Hepatic stellate cell (primary cell): ENCODE results near the gene PPP6C.
A peak's percentile ranks its signal among the peaks of the same experiment; 100 is the strongest.
"Not testable (repeated sequence)": the region's sequence is repeated elsewhere in the genome, so short reads cannot be mapped to it uniquely, and the experiment has no call there.

Experiments
- DNase-seq: peaks from one replicate; pipeline ENCODE4 v3.0.0; 2011; ENCODE audit warnings: low spot score

PPP6C gene

DNA sequence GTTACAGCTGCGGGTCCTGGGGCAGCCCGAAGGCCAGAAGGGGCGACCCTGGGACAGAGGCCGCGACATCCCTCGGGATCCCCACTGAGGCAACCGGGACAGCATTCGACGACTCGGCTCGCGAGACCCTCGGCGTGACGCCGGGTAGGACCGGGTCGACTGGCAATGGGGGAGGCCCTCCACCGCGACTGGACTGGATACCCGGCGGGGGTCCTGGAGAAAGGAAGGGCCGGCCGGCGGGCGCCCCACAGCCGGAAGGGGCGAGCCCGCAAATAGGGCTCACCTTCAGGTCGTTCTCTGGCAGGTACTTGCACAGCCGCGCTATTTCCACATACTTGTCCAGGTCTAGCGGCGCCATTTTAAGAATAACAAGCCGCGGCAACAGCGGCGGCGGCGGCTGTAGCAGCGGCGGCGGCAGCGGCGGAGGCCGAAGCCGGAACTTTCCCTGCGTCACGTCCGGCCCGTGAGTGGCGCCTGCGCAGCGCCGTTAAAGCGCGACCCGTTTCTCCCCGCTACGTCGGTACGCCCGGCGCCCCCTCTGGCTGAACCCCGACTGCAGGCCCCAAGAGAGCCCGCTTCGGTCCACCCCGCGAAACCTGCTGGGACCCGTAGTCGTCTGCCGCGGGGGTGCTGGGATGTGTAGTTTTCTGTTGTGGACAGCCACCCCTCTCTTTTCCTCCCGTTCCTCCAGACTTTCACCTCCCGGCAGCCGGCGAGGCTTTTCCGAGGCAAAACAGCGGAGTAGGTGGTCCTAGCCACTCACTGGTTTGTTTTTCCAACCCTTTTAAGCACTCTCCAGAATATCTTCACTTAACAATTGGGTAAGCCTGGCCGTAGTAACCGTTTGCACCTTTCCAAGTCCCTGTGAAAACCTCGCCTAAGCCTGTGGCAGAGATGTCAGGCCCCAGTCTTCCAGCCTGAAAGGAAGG is at the start of gene PPP6C:
PPP6C (minus strand) TSS at position 443 of the 929 bp plus-strand sequence; CDS start at position 358, 85 bp downstream.
- peak; percentile 98 for DNase-seq

DNA sequence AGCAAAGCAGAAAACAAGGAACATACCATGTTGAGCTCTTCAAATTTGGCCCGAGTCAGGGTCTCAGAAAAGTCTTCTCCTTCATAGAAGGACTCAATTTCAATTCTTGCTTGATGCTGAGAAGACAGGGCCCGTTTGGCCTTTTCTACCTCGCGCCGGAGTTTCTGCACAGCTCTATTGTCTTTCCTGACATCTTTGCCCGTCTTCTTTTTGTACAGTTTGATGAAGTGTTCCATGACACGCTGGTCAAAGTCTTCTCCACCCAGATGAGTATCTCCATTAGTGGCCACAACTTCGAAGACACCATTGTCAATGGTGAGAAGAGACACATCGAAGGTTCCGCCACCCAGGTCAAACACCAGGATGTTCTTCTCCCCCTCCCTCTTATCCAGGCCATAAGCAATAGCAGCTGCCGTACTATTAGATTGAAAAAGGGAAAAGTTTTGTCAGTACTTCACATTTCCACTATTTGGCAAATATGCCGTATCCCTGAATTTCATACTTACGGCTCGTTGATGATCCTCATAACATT is 49.4 kb upstream of the PPP6C start:
- no peak for DNase-seq

DNA sequence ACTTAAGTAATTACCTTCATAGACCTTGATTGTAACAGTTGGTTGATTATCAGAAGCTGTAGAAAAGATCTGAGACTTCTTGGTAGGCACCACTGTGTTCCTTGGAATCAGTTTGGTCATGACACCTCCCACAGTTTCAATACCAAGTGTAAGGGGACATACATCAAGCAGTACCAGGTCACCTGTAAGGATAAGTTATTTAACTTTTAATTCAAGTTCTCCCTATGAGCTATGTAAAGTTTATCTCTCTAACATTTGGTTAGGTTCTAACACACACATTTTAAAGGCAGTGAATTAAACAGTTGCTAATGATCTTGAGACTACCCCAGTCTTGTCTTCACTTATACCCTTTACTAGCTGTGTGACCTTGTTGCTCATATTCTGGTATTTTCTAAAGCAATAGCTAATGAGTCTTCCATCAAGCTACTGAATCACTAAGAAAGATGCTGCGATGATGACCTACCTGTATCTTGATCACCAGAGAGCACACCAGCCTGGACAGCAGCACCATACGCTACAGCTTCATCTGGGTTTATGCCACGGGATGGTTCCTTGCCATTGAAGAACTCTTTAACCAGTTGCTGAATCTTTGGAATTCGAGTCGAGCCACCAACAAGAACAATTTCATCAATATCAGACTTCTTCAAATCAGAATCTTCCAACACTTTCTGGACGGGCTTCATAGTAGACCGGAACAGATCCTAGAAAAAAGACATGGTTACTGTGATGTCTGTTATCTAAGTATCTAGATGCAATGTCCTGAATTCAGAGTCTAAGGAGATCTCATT is 48.7 kb upstream of the PPP6C start:
- DNase-seq, result no peak

DNA sequence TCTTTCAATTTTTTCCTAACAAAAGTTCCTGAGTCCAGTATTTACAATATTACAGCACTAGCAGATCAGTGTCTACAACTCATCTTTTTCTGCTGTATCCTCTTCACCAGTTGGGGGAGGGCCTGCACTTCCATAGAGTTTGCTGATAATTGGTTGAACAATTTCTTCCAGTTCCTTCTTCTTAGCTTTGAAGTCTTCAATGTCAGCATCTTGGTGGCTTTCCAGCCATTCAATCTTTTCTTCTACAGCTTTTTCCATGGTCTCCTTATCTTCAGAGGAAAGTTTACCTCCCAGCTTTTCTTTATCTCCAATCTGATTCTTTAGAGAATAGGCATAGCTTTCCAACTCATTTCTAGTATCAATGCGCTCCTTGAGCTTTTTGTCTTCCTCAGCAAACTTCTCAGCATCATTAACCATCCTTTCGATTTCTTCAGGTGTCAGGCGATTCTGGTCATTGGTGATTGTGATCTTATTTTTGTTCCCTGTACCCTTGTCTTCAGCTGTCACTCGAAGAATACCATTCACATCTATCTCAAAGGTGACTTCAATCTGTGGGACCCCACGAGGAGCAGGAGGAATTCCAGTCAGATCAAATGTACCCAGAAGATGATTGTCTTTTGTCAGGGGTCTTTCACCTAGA is 47.0 kb upstream of the PPP6C start:
- not testable (repeated sequence) for DNase-seq

DNA sequence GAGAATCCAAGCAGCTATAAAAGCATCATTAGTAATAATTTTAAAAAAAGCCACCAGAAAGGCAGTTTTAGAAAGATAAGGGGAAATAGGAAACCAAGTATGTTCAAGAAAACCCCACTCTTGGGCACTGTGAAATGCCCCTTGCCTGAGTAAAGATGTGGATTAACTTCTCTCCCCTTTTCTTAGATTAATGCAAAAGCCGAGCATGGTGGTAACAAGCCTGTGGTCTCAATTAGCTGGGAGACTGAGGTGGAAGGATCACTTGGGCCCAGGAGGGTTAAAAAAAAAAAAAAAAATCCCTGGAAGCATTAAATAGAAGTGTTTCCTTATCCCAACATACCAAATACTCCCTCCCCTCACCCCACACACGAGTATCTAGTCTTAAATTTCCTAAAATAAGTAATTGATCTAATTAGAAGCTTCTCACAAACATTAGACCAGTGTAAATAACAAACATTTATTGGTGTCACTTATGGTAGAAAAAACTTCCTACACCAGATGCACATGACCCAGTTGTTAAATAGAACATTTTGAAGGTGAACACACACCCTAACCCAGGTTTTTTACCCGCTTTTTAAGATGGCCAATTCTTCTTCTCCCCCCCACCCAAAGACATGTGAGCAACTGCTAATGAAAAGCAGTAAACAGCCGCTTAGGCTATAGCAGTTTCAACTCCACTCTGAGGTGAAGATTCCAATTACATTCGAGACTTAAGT is 46.4 kb upstream of the PPP6C start:
- no peak for DNase-seq

DNA sequence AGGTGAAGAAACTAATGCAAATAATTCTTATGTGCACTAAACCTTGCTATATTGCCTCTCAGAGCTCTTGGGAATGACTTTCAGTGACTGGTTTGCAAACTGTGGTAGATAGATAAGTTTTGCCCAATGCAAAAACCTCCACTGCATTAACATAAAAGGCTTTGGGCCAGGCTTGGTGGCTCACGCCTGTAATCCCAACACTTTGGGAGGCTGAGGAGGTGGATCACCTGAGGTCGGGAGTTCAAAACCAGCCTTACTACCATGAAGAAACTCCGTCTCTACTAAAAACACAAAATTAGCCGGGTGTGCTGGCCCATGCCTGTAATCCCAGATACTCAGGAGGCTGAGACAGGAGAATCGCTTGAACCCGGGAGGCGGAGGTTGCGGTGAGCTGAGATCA is 44.5 kb upstream of the PPP6C start:
- DNase-seq, result not testable (repeated sequence)

DNA sequence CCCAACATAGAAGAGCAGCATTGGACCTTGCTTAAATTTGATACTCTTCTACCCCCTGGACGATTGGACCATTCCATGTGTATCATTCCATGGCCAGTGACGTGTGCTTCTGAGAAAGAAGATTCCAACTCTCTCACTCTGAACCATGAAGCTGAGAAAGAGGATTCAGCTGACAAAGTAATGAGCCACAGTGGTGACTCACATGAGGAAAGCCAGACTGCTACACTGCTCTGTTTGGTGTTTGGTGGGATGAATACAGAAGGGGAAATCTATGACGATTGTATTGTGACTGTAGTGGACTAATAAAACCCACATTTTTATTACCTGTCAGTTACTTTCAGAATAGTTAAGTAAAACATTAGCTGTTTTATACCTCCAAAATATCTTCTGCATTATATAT is 44.1 kb upstream of the PPP6C start:
- peak; percentile 86 for DNase-seq

DNA sequence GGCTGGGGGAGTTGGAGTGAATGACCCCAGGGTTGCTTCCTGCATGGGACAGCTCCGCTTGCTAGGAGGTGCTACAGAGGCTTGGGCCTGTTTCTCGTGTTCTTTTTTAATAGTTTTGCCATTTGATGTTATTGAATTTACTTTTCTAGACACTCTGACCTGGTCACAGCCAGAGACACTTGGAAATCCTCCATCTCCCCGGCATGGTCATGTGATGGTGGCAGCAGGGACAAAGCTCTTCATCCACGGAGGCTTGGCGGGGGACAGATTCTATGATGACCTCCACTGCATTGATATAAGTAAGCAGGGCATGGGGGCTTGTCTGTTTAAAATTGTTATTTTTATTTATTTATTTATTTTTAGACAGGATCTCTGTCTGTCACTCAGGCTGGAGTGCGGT is 38.2 kb upstream of the PPP6C start:
- DNase-seq, result no peak

DNA sequence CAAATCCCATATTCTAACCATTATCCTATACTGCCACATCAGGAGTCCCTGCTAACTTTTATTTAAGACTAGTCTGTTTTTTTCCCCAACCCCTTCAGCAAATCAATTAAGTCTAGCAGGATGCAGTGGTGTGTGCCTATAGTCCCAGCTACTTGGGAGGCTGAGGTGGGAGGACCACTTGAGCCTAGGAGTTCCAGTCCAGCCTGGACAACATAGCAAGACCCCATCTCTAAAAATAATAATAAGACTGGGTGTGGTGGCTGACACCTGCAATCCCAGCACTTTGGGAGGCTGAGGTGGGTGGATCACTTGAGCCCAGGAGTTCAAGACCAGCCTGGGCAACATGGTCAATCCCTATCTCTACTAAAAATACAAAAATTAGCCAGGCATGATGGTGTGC is 35.3 kb upstream of the PPP6C start:
- not testable (repeated sequence) for DNase-seq

DNA sequence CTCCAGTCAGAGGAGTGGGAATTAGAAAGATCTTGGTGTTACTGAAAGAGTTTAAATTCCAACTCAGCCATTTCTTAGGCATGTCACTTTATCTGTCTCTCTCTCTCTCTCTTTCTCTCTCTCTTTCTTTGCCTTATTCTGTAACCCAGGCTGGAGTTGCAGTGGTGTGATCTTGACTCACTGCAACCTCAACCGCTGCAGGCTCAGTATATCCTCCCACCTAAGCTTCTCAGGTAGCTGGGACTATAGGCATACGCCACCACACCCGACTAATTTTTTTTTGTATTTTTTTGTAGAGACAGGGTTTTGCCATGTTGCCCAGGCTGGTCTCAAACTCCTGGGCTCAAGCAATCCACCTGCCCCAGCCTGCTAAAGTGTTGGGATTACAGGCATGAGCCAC is 29.0 kb upstream of the PPP6C start:
- no peak for DNase-seq

DNA sequence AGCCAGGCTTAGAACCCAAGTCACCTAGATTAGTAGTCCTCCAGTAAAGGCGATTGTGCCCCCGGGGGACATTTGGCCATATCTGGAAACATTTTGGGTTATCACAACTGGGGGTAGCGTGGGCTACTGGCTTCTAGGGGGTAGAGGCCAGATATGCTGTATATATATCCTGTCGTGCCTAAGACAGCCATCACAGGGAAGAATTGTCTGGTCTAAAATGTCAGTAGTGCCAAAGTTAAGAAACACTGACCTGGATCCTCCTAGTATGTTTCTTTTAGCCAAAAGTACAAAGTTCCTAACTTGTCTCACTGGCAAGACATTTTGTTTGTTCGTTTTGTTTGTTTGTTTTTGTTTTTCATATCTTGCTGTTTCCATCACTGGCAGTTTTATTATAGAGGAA is 24.6 kb upstream of the PPP6C start:
- DNase-seq, result no peak

DNA sequence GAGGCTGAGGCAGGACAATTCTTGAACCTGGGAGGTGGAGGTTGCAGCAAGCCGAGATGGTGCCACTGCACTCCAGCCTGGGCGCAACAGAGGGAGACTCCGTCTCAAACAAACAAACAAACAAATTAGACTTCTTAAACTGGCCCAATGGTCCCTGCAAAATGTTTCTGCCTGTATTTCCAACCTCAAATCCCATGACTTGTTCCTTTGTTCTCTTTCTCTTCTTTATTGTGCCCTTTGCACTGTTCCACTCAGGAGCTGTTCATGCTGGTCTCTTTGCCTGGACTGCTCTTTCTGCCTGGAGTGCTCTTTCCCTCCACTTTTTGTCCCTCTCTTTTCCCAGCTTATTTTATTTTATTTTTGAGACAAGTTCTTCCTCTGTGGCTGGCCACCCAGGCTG is 14.9 kb upstream of the PPP6C start:
- DNase-seq, result no peak

DNA sequence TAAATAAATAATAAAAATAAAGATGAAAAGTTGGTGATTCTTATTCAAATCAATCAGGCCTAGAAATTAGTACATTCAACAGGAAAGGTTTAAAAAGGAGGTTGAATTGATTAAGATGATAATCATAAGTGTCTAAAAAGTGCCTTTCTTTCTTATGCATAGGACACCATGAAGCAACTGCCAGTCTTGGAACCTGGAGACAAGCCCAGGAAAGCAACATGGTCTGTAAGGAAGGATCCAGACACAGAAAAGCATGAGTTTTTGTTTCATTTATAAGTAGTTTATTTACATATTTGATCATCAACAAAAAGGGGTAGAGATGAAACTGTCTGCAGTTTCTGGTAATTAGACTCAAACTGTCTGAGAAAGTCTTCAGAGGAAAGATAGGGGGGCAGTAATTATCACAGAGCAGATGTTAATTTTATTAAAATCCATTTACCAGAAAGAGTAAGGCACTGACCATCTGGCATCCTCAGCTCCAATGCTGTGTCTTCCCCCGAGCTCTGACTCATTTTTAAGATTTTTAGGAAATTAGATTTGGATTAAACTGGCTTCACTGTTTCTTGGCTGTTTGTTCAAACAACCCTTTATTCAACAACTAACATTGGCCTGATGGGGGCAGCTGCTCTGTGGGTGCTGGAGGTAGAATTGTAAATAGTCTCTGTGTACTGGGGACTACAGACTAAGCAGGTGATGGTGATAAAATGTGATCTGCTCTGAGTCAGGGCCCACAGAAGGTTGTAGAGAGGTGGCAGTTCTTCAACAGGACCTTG is 13.4 kb upstream of the PPP6C start:
- peak; percentile 19 for DNase-seq

DNA sequence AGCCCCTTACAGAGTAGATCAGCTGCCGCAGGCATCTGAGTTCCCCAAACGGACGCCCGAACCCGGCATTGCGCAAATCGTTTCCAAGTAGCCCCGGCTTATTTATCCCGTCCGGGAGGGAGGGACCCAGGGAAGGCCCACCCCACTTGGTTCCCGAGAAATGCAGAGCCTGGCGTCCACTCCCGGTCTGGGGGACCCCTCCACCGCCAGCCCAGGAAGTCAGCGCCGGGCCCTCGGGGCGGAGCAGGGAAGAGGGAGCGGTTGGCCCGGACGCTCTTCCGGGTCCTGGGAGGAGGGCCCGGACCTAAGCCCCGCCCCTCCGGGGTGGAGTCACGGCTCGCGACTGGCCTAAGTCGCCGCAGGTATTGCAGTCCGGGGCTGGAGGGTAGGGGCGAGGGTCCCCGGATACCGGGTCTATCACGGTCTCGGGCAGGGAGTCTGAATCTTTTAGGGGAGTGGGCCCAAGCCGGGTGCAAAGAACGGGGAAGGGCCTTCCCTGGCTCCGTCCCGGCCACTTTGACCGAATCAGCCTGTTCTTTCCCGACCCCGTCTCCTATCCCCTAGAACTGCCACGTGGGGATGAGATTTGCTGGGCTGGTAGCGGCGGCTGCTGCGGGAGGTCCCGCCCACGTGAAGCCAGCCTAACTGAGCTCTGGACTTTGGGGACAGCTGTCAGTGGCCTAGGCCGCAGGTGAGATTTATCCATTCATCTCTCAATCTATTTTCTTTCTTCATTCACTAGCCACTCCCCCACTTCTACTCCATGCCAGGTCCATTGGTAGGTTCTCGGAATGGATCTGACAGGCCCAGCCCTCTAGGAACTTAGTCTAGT is 10.8 kb upstream of the PPP6C start, which contains the start of gene RABEPK:
RABEPK (plus strand) TSS at position 327 of the 832 bp plus-strand sequence. CDS start 2,472 bp downstream, outside the sequence.
- DNase-seq, result peak; percentile 93

DNA sequence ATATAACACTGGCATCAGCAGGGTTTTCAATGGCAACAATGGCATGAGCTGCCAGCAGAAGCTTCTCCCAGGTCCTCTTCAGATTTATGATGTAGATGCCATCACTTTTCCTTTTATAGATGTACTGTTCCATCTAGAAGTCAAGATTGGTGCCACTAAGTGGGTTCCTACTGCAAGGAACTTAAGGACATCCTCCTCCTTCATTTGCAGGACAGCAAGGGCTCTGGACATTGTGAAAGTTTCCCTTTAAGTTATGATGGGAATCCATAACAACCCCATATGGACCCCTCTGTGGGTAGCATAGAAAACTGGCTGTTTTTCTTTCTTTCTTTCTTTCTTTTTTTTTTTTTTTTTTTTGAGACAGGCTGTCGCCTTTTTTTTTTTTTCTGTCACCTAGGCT is 6.0 kb upstream of the PPP6C start:
- not testable (repeated sequence) for DNase-seq

DNA sequence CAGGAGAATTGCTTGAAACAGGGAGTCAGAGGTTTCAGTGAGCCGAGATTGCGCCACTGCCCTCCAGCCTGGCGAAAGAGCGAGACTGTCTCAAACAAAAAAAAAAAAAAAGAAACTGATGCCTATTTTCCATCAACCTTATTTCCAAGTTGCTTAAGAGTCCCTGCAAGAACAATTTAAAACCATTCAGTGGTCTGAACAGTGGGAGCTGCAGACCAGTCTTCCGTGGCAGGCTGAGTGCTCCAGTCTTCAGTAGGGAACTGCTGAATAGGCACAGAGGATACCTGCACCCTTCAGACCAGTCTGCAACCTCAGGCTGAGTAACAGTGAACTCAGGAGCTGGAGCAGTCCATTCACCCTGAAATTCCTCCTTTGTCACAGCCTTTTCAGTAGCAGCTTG is 4.9 kb upstream of the PPP6C start:
- DNase-seq, result not testable (repeated sequence)

DNA sequence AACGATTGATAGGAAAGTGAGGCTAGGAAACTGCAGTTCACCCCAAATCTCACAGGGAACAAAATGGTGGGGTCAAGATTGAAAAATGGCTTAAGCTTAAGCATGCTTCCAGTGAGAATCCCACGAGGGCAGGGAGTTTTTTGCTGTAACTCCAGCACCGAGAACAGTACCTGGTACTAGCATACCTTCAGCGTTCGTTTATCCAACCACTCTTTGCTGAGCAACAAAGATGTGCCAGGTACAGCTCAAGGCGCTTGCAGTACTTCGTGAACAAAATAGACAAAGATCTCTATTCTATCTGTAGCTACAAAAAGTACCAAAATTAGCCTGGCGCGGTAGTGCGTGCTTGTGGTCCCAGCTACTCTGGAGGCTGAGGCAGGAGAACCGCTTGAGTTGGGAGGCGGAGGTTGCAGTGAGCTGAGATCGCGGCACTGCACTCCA is 778 bp upstream of the PPP6C start:
- DNase-seq, result peak; percentile 26

DNA sequence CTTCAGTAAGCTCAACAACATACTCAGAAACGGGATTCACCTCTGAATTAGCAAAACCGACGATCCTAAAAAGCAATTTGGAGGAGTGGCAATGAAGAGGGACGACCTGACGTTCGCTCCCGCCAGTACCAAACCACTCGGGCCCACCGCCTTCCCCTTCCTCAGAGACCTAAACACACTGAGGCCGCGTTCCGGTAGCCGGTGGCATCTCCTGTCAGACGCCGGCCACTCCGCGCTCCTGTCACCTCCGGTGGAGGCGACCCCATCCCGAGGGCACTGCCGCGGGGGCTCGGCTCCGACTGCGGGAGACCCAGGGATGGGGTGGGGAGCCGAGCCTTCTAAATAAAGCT is 617 bp downstream of the PPP6C start:
- DNase-seq, result peak; percentile 22

DNA sequence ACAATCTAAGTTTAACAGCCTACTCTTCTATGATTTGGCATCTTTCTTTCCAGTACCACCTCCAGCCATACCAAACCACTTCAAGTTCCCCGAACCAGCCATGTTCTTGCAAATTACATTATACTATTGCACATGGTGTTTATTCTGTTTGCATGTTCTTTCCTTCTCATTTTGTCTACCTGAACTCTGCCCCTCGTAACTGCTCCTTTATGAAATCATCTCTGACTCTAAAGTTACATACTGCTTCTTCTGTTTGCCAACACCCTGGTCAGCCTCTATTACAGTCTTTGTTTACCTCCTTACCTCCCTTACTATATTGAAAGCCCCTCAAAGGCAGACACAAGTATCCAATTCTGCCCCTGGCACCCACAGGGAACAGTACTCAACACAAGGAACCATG is 6.0 kb downstream of the PPP6C start:
- no peak for DNase-seq

DNA sequence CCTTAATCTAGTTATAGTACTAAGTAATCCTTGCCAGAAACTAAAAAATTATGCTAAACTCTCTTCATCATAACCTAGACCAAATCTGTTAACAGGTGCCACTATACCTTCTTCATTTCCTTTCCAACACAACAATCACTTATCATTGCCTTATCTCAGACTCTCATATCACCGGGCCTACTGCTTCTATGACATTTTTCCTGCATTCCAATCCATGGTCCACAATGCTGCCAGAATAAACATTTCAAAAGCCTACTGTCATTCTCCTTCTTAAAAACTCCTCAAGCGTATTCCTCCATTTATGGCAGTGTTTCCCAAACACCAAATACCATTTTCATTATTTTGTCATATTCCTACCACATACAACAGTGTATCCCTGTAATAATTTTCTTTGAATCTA is 6.5 kb downstream of the PPP6C start:
- peak; percentile 48 for DNase-seq
